ENCODE results near the gene MAT2B.

Gene MAT2B

GRCh38 chr5:163505368-163506094, at the start of gene MAT2B:
MAT2B (plus strand) TSS chr5:163505619; CDS start chr5:163505687, 68 bp downstream.
- DNase-seq (ENCODE audit: extremely low read depth in 1 of 2, low read depth in 1 of 2), result peak; percentile 89 to 93

GRCh38 chr5:163456029-163456589, 49.3 kb upstream of the MAT2B start:
- no peak for DNase-seq (ENCODE audit: extremely low read depth in 1 of 2, low read depth in 1 of 2)

DNA sequence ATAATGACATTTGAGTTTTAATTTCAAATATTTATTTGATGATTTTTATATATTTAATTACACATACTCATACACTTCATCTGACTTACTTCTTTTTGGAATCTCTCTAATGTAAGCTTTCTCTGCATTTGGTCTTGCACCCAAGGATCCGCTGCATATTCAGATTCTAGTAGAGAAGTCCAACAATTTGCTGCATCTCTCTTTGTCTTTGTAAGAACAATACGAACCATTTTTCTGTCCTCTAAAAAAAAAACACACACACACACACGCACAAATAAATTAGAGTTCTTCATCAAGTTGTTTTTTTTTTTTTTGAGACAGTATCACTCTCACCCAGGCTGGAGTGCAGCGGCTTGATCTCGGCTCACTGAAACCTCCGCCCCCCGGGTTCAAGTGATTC, 48.6 kb upstream of the MAT2B start:
- DNase-seq (ENCODE audit: extremely low read depth in 1 of 2, low read depth in 1 of 2), result no peak

DNA sequence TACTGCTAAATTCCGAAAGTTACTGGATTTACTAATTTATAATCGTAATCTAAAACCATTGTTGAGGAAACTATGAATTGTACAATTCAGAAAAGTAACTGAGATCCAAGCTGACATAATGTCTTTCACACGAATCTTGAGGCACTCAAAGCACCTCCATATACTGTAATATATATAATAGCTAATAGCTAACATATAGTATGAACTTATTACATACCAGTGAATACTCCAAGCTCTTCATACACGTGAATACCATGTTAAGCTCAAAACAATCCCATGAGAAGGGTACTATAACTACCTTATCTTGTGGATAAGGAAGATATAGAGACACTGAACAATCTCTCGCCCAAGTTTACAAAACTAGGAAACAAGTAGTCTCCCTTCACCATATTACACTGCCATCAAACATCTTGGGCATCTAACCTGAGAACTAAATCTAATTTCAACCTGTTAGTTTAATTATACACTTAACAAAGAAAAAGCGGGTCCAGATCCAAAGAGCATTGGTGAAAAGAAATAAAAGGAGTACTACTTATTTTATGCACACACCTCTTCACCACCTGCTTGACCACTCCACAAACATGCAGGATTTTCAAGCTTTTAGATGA, 46.5 kb upstream of the MAT2B start:
- no peak for DNase-seq (ENCODE audit: extremely low read depth in 1 of 2, low read depth in 1 of 2)

GRCh38 chr5:163459462-163459818, 46.0 kb upstream of the MAT2B start:
- no peak for DNase-seq (ENCODE audit: extremely low read depth in 1 of 2, low read depth in 1 of 2)

- peak; percentile 85 to 95 for DNase-seq (ENCODE audit: extremely low read depth in 1 of 2, low read depth in 1 of 2)
Measured at GRCh38 chr5:163459819-163460561, 45.4 kb upstream of the MAT2B start, which contains the start of gene NUDCD2. NUDCD2 (minus strand) TSS chr5:163460102; CDS start chr5:163460050, 52 bp downstream.

GRCh38 chr5:163460562-163461171, 44.8 kb upstream of the MAT2B start, which contains the start of gene HMMR:
HMMR (plus strand) TSS chr5:163460632; CDS start chr5:163460693, 61 bp downstream.
- no peak for DNase-seq (ENCODE audit: extremely low read depth in 1 of 2, low read depth in 1 of 2)

- DNase-seq (ENCODE audit: extremely low read depth in 1 of 2, low read depth in 1 of 2), result no peak
Measured at GRCh38 chr5:163463063-163463435, 42.4 kb upstream of the MAT2B start.

- no peak for DNase-seq (ENCODE audit: extremely low read depth in 1 of 2, low read depth in 1 of 2)
Measured at GRCh38 chr5:163467682-163468081, 37.7 kb upstream of the MAT2B start.

- no peak for DNase-seq (ENCODE audit: extremely low read depth in 1 of 2, low read depth in 1 of 2)
Measured at GRCh38 chr5:163473635-163474243, 31.7 kb upstream of the MAT2B start.

- DNase-seq (ENCODE audit: extremely low read depth in 1 of 2, low read depth in 1 of 2), result no peak
Measured at GRCh38 chr5:163475411-163475810, 30.0 kb upstream of the MAT2B start.

- DNase-seq (ENCODE audit: extremely low read depth in 1 of 2, low read depth in 1 of 2), result no peak
Measured at GRCh38 chr5:163478126-163478981, 27.1 kb upstream of the MAT2B start.

DNA sequence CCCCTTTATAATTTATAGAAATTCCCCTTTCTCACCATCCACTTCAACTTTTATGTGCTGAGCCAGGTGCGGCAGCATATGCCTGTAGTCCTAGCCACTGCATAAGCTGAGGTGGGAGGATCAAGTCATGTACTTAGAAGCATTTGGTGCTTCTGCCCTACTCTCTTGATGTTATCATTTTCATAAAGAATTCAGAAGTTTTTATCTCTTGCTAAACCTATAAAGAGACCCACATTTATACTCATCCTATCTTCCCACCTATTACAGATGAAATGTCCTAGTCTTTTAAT, 26.5 kb upstream of the MAT2B start:
- DNase-seq (ENCODE audit: extremely low read depth in 1 of 2, low read depth in 1 of 2), result no peak

- DNase-seq (ENCODE audit: extremely low read depth in 1 of 2, low read depth in 1 of 2), result no peak
Measured at GRCh38 chr5:163489055-163489744, 16.2 kb upstream of the MAT2B start.

GRCh38 chr5:163489745-163490075, 15.7 kb upstream of the MAT2B start:
- no peak for DNase-seq (ENCODE audit: extremely low read depth in 1 of 2, low read depth in 1 of 2)

- no peak for DNase-seq (ENCODE audit: extremely low read depth in 1 of 2, low read depth in 1 of 2)
Measured at GRCh38 chr5:163496286-163496685, 9.1 kb upstream of the MAT2B start.

- DNase-seq (ENCODE audit: extremely low read depth in 1 of 2, low read depth in 1 of 2), result no peak
Measured at GRCh38 chr5:163497315-163497714, 8.1 kb upstream of the MAT2B start.

- no peak for DNase-seq (ENCODE audit: extremely low read depth in 1 of 2, low read depth in 1 of 2)
Measured at GRCh38 chr5:163498886-163499285, 6.5 kb upstream of the MAT2B start.

GRCh38 chr5:163502521-163502920, 2.9 kb upstream of the MAT2B start:
- no peak for DNase-seq (ENCODE audit: extremely low read depth in 1 of 2, low read depth in 1 of 2)
